Pancreas (tissue), 10 donors: ENCODE measurements around the gene DNAJC1. TPM values are rescaled to one million over a fixed set of nuclear protein-coding genes. Genes with fewer than 3 reads are reported as not detected.

Experiments
- ATAC-seq, 4 donors: fragments of 200-7000 bp; cut with Tn5 transposase; one replicate each; pipeline versions ENCODE4 v1.8.0 to v1.9.1; 2020; ENCODE audit warnings: mild to moderate bottlenecking in 4 of 4, moderate library complexity in 4 of 4
- DNase-seq, 6 donors: peaks; one replicate each; pipeline ENCODE4 v3.0.0-alpha.2; 2020
- FAIRE-seq: peaks from 2 replicates; lab custom pipeline; 2012; peaks lifted over from hg19 to GRCh38; lab: Jason Lieb, UNC
- H3K27ac ChIP-seq, 4 donors: fragments of 200-600 bp; sonication (generic); 1 replicate in 3 of 4; 2 replicates in 1 of 4; pipeline versions ENCODE4 v1.5.0 to v1.8.0; 2020
- H3K27me3 ChIP-seq, 4 donors: fragments of 200-600 bp; one replicate each; pipeline ENCODE4 v1.8.0; 2021
- H3K36me3 ChIP-seq, 3 donors: fragments of 200-600 bp; sonication (generic) in 1 of 3; one replicate each; pipeline versions ENCODE4 v1.5.0 to v1.8.0; 2020 to 2021
- H3K4me1 ChIP-seq, 3 donors: fragments of 200-600 bp; one replicate each; pipeline ENCODE4 v1.8.0; 2021
- H3K4me3 ChIP-seq, 4 donors: fragments of 200-600 bp; sonication (generic) in 2 of 4; one replicate each; pipeline versions ENCODE4 v1.5.0 to v1.8.0; 2020 to 2021
- H3K9me3 ChIP-seq, 4 donors: fragments of 200-600 bp; one replicate each; pipeline ENCODE4 v1.8.0; 2021
- WGBS, 2 donors: extraction: QIAGEN DNeasy Blood & Tissue Kit; methylation state at CpG; one replicate each; pipeline ENCODE4 v1.1.7; 2013; 5-methylcytosine and 5-hydroxymethylcytosine counted together
- intact Hi-C, 3 donors: fragments of 100-400 bp; cut with DNase I; formaldehyde crosslinking; loops; one replicate each; pipeline versions ENCODE4 v1.11.1 to v1.14.2; 2022
- polyA plus RNA-seq, 2 donors: library from polyadenylated mRNA; stranded (reverse); fragments of 200-250 nt; gene quantifications; one replicate each; pipeline ENCODE4 v1.2.3, GENCODE V29; 2013
- total RNA-seq, 6 donors: library from RNA; stranded (reverse); fragmentation: NEBNext Ultra II Directional in 4 of 6; extraction: Animal tissue kit (Norgen Biotek cat#: 25700) in 4 of 6; gene quantifications; one replicate each; pipeline versions ENCODE4 v1.2.1 to v1.2.4, GENCODE V29; 2021 to 2023
- TF ChIP-seq, protein P1 (sequence below), 4 donors: fragments of 200-600 bp; sonication (generic) in 3 of 4; IDR thresholded peaks; one replicate each; pipeline versions ENCODE4 v1.5.0 to v1.8.0; 2021; ENCODE audit warnings: antibody characterized with exemption in 4 of 4
- donor health status: healthy with polysubstance abuse.
- donor health status: DM: no; HTN: no; CAD: no; lungs with moderate emphysema.
- donor health status: DM: no; HTN: no; CAD: no.
- donor health status: control.
- donor health status: control.
- donor health status: Bipolar disorder and iron deficiency.
- donor health status: DM: yes; HTN: yes; CAD: no.
- donor health status: DM: no; HTN: no; CAD: no.
- donor health status: DM: no; HTN: no; CAD: no.
- donor health status: DM: yes; HTN: yes; CAD: no.

The DNAJC1 gene
- total and polyA plus RNA-seq, 8 donors = 16.7 to 30.7 (median 22.7) TPM

DNA sequence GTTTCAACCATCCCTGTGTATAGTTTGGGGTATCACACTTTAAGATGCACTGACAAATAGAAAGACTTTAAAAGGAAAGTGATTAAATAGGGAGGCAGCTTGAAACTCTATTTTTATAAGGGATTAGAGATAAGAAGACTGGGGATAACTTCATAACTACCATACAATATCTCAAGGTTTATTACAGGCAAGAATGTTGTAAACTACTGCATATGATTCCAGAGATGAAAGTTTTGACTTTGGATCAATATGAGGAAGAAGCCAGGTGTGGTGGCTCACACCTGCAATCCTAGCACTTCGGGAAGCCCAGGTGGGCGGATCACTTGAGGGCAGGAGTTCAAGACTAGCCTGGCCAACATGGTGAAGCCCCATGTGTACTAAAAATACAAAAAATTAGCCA, 96.1 kb downstream of the DNAJC1 start:
- FAIRE-seq (no peak), ATAC-seq (no peak), DNase-seq (no peak)
- intact Hi-C loops = no loop called here
- WGBS, 2 donors = 92 to 97% methylated on average over 2 of the region's 2 CpGs
- TF ChIP-seq, protein P1, sequence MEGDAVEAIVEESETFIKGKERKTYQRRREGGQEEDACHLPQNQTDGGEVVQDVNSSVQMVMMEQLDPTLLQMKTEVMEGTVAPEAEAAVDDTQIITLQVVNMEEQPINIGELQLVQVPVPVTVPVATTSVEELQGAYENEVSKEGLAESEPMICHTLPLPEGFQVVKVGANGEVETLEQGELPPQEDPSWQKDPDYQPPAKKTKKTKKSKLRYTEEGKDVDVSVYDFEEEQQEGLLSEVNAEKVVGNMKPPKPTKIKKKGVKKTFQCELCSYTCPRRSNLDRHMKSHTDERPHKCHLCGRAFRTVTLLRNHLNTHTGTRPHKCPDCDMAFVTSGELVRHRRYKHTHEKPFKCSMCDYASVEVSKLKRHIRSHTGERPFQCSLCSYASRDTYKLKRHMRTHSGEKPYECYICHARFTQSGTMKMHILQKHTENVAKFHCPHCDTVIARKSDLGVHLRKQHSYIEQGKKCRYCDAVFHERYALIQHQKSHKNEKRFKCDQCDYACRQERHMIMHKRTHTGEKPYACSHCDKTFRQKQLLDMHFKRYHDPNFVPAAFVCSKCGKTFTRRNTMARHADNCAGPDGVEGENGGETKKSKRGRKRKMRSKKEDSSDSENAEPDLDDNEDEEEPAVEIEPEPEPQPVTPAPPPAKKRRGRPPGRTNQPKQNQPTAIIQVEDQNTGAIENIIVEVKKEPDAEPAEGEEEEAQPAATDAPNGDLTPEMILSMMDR (IDR thresholded peaks at IDR 0.05) = no peak
- no peaks in the 10 kb centered on the region for H3K36me3 ChIP-seq
- no peaks in the 10 kb centered on the region for H3K9me3 ChIP-seq
- H3K4me1 ChIP-seq = no peaks in the 10 kb centered on the region
- no peak overlapping the region for H3K27ac ChIP-seq
- H3K4me3 ChIP-seq = no peak overlapping the region
- H3K27me3 ChIP-seq = no peaks in the 10 kb centered on the region

DNA sequence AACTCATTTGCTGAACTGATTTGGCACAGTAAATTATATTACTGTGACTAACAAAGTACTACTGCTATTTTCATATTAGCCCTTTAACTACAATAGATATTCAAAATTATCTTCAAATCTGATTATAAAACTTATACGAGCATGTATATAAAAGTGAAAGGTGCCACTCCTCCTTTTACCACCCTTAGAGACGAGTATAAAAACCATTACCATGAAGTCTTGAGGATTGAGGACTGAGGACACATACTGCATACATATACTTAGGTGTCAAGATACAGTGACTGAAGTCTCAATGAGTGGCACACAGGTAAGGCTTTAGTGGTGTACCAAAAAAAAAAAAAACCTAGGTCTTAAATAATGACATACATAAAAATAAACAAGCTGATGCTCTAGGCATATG, 98.6 kb downstream of the DNAJC1 start:
- TF ChIP-seq, protein P1 (IDR thresholded peaks at IDR 0.05) = no peak
- FAIRE-seq (no peak), DNase-seq (no peak), ATAC-seq (no peak)
- Histone ChIP-seq H3K4me3 (no peak overlapping the region), H3K9me3 (no peaks in the 10 kb centered on the region), H3K36me3 (no peaks in the 10 kb centered on the region), H3K27me3 (no peaks in the 10 kb centered on the region), H3K4me1 (no peaks in the 10 kb centered on the region), H3K27ac (no peak overlapping the region)
- intact Hi-C loops = no loop called here
- WGBS, 2 donors = 93 to 95% methylated on average over 2 of the region's 2 CpGs

DNA sequence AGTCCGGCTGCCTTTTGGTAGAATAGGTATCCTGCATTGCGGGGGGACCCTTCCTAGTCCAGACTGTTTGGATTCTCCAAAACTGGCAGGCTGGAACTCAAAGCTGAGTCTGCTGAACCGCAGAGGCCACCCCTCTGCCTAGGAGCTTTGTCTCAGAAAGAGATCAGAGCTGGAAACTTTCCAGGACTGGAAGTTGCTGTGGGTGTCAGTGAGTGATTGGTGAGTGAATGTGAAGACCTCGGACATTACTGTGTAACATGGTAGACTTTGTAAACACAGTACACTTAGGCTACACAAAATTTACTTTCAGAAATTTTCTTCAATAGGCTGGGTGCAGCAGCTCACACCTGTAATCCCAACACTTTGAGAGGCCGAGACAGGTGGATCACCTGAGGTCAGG, 103.8 kb downstream of the DNAJC1 start:
- TF ChIP-seq, protein P1 (IDR thresholded peaks at IDR 0.05) = no peak
- 95 to 96% methylated on average over 5 of the region's 5 CpGs for WGBS, 2 donors
- H3K36me3 ChIP-seq = peaks cover 0 to 4% (median 0%) of the 10 kb centered on the region in 3 donors
- no peaks in the 10 kb centered on the region for H3K4me1 ChIP-seq
- FAIRE-seq = no peak
- intact Hi-C loops = no loop called here
- H3K9me3 ChIP-seq = no peaks in the 10 kb centered on the region
- no peak overlapping the region for H3K4me3 ChIP-seq
- no peak for ATAC-seq
- no peaks in the 10 kb centered on the region for H3K27me3 ChIP-seq
- no peak overlapping the region for H3K27ac ChIP-seq
- no peak for DNase-seq

DNA sequence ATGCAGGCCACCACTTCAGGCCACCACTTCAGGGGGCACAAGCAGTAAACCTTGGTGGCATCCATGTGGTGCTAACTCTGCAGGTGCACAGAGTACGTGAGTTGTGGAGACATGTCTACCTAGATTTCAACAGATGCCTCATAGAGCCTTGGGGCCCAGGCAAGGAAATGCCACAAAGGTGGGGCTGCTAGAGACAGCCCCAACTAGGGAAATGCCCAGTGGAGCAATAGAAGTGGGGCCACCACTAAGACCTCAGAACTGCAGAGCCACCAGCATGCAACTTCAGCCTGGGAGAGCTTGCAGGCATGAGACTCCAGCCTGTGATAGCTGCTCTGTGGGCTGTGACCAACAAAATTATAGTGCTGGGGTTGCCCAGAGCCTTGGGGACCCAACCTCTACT, 107.6 kb downstream of the DNAJC1 start:
- Histone ChIP-seq H3K9me3 (no peaks in the 10 kb centered on the region), H3K27ac (no peak overlapping the region), H3K27me3 (no peaks in the 10 kb centered on the region), H3K4me1 (no peaks in the 10 kb centered on the region), H3K36me3 (peaks cover 0 to 4% (median 0%) of the 10 kb centered on the region in 3 donors), H3K4me3 (no peak overlapping the region)
- no peak for ATAC-seq
- TF ChIP-seq, protein P1 (IDR thresholded peaks at IDR 0.05) = no peak
- 99 to 100% methylated on average over 1 of the region's 1 CpG for WGBS, 2 donors
- intact Hi-C loops = no loop called here
- no peak for DNase-seq
- no peak for FAIRE-seq

DNA sequence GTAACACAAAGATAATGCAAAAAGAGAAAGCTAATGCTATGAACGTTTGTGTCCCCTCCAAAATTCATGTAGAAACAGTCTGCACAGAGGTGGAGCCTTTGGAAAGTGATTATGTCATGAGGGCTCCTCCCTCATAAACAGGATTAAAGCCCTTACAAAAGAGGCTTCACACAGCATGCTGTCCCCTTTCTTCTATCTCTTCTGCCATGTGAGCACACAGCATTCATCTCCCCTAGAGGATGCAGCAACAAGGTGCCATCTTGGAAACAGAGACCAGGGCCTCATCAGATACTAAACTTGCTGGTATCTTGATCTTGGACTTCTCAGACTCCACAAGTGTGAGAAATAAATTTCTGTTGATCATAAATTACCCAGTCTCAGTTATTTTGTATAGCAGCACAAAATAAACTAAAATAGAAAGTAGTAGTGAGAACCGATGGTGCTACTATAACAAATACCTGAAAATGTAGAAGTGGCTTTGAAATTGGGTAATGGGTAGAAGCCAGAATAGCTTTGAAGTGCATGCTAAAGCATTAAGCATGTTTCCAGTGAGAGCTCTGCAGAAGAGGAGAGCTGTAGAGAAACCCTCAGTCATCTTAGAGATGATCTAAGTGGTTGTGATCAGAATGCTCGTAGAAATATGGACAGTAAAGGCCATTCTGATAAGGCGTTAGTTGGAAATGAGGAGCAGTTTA, 108.7 kb downstream of the DNAJC1 start:
- intact Hi-C loops = no loop called here
- Histone ChIP-seq H3K27me3 (no peaks in the 10 kb centered on the region), H3K36me3 (peaks cover 0 to 4% (median 0%) of the 10 kb centered on the region in 3 donors), H3K4me3 (no peak overlapping the region), H3K27ac (no peak overlapping the region), H3K4me1 (no peaks in the 10 kb centered on the region), H3K9me3 (no peaks in the 10 kb centered on the region)
- 92 to 97% methylated on average over 4 of the region's 4 CpGs for WGBS, 2 donors
- FAIRE-seq = no peak
- TF ChIP-seq, protein P1 (IDR thresholded peaks at IDR 0.05) = no peak
- ATAC-seq = no peak
- no peak for DNase-seq
